ENCODE data around the gene BRD9. TPM values are rescaled to one million over a fixed set of nuclear protein-coding genes. Genes with fewer than 3 reads are reported as not detected.
A peak's percentile ranks its signal among the peaks of the same experiment; 100 is the strongest.

BRD9 gene
- total RNA-seq, 2 donors from 2014 or later: 58.2 to 67.9 TPM

- H3K27me3 Mint-ChIP-seq (ENCODE audit: insufficient read depth): no peaks in the 10 kb centered on the region
- no peak for TF ChIP-seq CTCF (conservative IDR thresholded peaks at IDR 0.05)
- H3K9me3 Mint-ChIP-seq: no peaks in the 10 kb centered on the region
- Histone ChIP-seq H3K27ac (ENCODE audit: low read depth, low read length) (no peak overlapping the region), H3K4me1 (ENCODE audit: control insufficient read depth, insufficient read depth, low read length) (peaks cover 11% of the 10 kb centered on the region), H3K27me3 (ENCODE audit: control insufficient read depth, insufficient read depth, low read length, poor library complexity, severe bottlenecking) (no peaks in the 10 kb centered on the region), H3K36me3 (ENCODE audit: control insufficient read depth, insufficient read depth, low read length) (peaks cover 91% of the 10 kb centered on the region), H3K4me3 (ENCODE audit: low read length) (no peak overlapping the region), H3K9ac (ENCODE audit: extremely low read depth, low read length, poor library complexity, severe bottlenecking) (no peak overlapping the region), H3K9me3 (ENCODE audit: control insufficient read depth, low read length) (no peaks in the 10 kb centered on the region)
- peaks cover 83% of the 10 kb centered on the region for H3K36me3 Mint-ChIP-seq (ENCODE audit: low read depth)
- no peaks in the 10 kb centered on the region for H3K4me1 Mint-ChIP-seq
- H3K4me3 Mint-ChIP-seq: no peak overlapping the region
- H3K27ac Mint-ChIP-seq: no peak overlapping the region
- no peak for DNase-seq
- WGBS, 2 experiments (ENCODE audit: insufficient coverage in 1 of 2, insufficient read length in 1 of 2): 91 to 93% methylated on average over 5 to 10 of the region's 10 CpGs
These were observed 20.3 kb downstream of the BRD9 start for GRCh38 chr5:872301-872700.

- Histone ChIP-seq H3K4me3 (ENCODE audit: low read length) (no peak overlapping the region), H3K27me3 (ENCODE audit: control insufficient read depth, insufficient read depth, low read length, poor library complexity, severe bottlenecking) (no peaks in the 10 kb centered on the region), H3K9ac (ENCODE audit: extremely low read depth, low read length, poor library complexity, severe bottlenecking) (no peak overlapping the region), H3K4me1 (ENCODE audit: control insufficient read depth, insufficient read depth, low read length) (peaks cover 11% of the 10 kb centered on the region), H3K27ac (ENCODE audit: low read depth, low read length) (no peak overlapping the region), H3K36me3 (ENCODE audit: control insufficient read depth, insufficient read depth, low read length) (peaks cover 91% of the 10 kb centered on the region), H3K9me3 (ENCODE audit: control insufficient read depth, low read length) (no peaks in the 10 kb centered on the region)
- Mint-ChIP-seq H3K36me3 (ENCODE audit: low read depth) (peaks cover 81% of the 10 kb centered on the region), H3K9me3 (no peaks in the 10 kb centered on the region), H3K4me1 (no peaks in the 10 kb centered on the region), H3K27me3 (ENCODE audit: insufficient read depth) (no peaks in the 10 kb centered on the region), H3K4me3 (no peak overlapping the region), H3K27ac (no peak overlapping the region)
- no peak for DNase-seq
- TF ChIP-seq CTCF (conservative IDR thresholded peaks at IDR 0.05): no peak
- WGBS, 2 experiments (ENCODE audit: insufficient coverage in 1 of 2, insufficient read length in 1 of 2): 94 to 98% methylated on average over 23 to 29 of the region's 29 CpGs
These were observed 20.9 kb downstream of the BRD9 start for GRCh38 chr5:871596-872298.

- Histone ChIP-seq H3K27ac (ENCODE audit: low read depth, low read length) (no peak overlapping the region), H3K4me1 (ENCODE audit: control insufficient read depth, insufficient read depth, low read length) (peaks cover 11% of the 10 kb centered on the region), H3K9ac (ENCODE audit: extremely low read depth, low read length, poor library complexity, severe bottlenecking) (no peak overlapping the region), H3K36me3 (ENCODE audit: control insufficient read depth, insufficient read depth, low read length) (peaks cover 91% of the 10 kb centered on the region), H3K27me3 (ENCODE audit: control insufficient read depth, insufficient read depth, low read length, poor library complexity, severe bottlenecking) (no peaks in the 10 kb centered on the region), H3K4me3 (ENCODE audit: low read length) (no peak overlapping the region), H3K9me3 (ENCODE audit: control insufficient read depth, low read length) (no peaks in the 10 kb centered on the region)
- H3K4me3 Mint-ChIP-seq: no peak overlapping the region
- no peak for DNase-seq
- H3K27me3 Mint-ChIP-seq (ENCODE audit: insufficient read depth): no peaks in the 10 kb centered on the region
- peak overlapping the region; percentile 64 for H3K27ac Mint-ChIP-seq
- H3K4me1 Mint-ChIP-seq: no peaks in the 10 kb centered on the region
- H3K9me3 Mint-ChIP-seq: no peaks in the 10 kb centered on the region
- WGBS, 2 experiments (ENCODE audit: insufficient coverage in 1 of 2, insufficient read length in 1 of 2): 93 to 94% methylated on average over 4 to 5 of the region's 5 CpGs
- peaks cover 83% of the 10 kb centered on the region for H3K36me3 Mint-ChIP-seq (ENCODE audit: low read depth)
- no peak for TF ChIP-seq CTCF (conservative IDR thresholded peaks at IDR 0.05)
These were observed 21.6 kb downstream of the BRD9 start for GRCh38 chr5:870956-871355.
